Measurements from ENCODE around the gene CDH12.
"Not testable (repeated sequence)": the region's sequence is repeated elsewhere in the genome, so short reads cannot be mapped to it uniquely, and the experiment has no call there.

CDH12 gene

DNA sequence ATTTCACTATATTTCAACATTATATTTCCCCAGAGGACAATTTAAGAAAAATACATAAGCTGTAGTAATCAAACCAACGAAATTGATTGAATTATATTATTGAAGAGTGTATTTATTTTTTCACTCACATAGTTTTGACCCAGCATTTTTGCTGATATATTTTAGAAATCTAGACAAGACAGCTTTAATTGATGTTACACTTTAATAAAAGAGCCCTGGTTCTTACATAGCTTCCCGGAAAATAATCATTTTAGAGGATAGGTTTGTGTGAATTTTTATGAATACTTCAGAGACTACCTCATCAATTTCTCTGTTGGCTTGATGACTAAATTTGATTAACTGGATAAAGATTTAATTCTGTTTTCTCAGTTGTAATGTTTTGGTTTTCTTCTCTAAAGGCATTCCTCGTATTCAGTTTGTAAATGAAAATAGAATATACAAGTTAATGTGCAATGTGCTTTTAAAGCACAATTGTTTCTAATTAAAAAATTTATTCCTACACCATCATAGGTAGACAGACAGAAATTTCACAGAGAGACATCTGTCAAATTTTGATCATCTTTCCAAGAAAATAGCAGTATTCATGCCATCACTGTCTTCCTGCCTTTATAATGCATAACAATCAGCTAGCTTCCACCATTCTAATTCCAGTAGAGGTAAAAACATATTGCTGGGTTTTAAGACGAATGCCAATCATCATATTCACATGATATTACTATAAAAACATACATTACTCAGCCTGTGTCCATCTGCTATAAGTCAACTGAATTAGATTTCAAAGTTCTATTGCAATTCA is 441.4 kb downstream of the CDH12 start:
- no peak for DNase-seq

DNA sequence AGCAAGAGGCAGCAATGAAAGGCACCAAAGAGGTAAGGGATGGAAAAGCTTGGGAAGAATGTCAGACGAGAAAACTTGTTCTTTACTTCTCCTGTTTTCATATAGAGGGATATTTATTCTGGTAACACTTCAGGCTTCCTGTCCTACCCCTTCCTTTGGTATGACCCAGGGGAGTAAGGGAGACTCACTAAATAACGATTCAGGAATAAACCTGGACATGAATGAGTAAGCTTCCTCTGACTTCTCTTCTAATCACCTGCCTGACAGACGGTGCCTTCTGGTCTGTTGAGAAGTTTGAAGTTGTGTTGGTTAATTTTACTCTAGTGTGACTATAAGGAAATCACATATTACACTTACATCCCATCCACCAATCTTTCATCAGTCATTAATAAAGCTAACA is 461.2 kb downstream of the CDH12 start:
- no peak for DNase-seq

DNA sequence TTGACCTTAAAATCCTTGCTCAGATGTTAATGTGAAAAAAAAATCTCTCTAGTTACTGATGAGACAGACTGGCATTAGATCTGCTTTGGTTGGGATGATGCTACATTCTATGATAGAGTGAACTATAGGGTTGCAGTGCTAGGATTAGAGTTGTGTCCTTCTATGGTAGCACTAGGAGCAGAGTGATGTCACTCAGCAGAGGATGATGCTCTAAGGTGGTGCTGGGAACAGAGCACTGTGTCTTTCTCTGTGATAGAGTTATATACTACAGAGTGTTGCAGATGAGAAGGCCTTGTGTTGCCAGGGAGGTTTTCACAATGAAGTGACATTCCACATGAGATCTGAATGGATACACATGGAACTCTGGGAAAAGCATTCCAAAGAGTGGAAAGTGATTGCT is 462.3 kb downstream of the CDH12 start:
- DNase-seq: no peak

DNA sequence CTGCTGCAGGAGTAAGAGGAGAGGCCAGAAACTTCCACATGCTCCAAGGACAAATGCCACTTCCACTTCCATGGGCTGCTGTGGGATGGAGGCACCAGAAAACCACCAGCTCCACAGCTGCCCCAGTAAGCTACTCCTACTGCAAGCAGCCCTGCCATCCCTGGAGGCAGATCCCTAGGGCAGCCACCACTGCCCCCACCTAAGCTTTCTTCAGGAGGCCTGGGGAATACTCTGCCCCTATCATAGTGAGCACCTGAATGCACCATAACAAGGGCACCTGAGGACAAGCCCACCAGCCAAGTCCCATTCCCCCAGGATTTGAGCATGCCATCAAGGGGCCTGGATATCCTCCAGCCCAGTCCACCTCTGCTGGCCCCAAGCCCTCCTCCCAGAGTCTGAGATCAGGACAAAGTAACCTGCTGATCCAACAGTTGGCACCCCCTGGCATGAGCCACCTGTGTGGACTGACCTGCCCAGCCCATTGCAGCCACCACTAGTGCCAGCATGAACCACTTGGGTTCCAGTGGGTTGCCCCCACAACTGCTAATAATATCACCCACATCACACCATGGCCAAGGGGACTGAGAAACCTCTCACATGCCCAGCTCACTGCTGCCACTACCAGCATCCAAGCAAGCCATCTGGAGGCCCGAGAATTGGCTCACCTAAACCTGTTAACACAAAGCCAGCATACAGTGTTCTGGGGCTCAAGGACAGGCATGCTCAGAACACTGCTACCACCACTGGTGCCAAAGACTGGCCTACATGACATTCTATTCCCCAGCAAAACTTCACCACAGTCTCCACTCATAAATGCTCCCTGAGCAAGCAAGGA is 480.1 kb downstream of the CDH12 start:
- no peak for DNase-seq

DNA sequence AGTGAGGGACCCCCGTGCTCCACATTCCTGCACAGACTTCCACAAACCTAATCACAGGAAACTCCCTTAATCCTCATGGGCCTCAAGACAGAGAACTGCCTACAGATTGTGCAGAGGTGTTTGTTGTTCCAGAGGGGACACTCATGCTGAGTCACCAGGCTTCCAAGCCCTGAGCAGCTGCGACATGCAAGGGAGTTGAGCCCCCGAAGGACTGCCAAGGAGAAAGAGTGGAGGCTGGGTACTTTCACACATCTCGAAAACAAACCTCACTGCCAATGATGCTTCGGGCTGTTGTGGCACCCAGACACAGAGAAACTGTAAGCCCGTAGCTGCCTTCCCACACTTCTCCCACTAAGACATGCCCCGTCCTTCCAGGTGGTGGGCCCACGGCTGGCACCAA is 480.8 kb downstream of the CDH12 start:
- DNase-seq: no peak

DNA sequence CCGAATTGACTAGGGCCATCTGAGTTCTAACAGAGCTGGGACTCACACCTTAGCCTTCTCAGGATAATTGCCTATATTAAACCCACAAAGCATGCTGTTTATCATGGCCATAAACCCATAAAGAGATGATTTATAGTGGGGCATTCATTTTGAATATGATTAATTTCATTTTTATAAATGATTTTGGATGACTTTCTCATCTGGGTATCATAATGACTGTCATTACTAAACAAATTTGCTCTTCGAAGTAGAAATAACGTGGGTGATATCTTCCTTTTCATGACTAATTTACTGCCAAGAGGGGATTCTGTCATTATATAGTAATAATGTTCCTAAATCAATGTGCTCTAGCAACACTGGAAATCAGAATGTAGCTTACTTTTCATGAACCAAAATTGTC is 498.2 kb downstream of the CDH12 start:
- no peak for DNase-seq

DNA sequence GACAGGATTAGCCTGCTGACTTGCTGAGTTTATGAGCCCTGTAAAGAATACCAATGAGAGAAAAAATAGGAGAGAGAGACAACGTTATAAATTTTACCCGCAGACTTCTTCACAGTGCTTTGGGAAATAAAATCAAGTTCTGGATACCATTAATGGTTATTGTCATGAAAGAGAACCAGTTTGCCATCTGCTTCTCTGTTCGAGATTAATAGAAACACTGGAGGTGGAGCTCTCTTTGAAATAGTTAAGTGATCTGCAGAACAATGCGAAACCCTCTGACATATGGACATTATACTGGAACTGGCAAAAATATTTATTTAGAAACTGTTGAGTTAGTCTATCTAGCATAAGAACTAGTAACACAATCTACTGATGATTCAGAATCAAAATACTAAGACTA is 500.7 kb downstream of the CDH12 start:
- DNase-seq: no peak

DNA sequence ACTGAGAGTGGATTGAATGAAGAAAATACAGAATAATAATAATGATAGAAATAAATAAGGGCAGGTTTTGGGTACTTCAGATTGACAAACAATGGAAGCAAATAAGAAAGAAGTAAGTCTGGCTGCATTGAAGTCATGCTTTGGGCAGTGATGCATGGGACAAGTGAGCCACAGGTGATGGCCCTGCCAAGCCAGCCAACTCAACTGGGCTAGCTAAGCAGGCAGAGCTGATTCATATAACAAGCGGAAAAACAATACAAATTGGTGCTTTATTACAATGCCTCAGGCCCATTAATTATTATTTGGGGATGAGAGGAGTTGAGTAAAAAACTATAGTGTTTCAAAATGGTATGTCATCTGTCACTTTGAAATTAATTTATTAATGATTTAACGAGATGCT is 502.0 kb downstream of the CDH12 start:
- no peak for DNase-seq

DNA sequence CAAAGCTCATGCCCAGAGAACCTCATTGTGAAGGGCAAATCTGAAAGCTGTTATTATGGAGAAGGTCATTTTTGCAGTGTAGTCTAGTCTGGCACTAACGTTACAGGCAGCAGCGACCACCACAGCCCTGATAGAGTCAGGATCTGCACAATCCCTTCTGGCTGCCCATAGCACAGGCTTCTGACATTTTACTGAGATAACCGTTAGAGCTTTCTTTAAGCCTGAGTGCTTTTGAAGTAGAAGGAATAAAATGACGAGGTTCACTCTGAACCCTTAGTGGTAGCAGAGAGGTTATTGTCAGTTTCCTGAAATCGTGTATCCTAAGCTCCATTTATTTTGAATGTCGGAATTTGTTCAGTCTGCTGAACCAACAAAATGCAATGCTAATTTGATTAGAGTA is 505.1 kb downstream of the CDH12 start:
- no peak for DNase-seq

DNA sequence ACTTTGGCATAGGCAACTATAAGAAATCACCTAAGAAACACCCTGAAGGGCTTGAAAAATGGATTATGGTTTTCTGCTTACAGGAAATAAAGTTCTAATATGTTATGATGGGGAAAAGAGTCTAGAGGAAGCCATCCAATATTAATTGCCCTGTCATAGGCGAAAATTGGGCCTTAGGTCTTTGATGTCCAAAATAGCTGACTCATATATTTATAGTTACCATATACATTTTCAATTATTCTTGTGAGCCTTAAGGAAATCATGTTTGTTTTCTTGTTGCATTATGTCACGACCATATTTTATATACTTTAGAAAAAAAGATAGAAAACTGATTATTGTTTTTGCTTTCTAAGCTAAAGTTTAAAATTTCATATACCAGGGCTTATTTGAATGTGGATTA is 509.1 kb downstream of the CDH12 start:
- no peak for DNase-seq

DNA sequence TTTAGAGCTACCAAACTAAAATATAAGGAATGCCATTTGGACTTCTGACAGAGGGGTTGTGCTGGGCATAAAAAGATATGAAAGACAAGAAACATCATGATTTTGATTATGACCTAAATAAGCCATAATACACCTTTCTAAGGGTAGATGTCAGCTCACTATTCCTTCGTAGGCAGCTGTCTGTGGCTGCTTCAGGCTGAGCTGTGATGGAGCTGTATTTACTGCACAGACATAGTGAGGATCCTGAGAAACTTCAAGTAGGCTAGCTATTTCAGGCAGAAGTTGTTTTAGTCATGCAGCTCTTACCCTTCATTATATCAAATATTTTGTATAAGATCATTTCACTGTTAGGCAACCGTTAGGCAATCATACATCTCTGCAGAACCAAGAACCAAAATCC is 511.7 kb downstream of the CDH12 start:
- DNase-seq: no peak

DNA sequence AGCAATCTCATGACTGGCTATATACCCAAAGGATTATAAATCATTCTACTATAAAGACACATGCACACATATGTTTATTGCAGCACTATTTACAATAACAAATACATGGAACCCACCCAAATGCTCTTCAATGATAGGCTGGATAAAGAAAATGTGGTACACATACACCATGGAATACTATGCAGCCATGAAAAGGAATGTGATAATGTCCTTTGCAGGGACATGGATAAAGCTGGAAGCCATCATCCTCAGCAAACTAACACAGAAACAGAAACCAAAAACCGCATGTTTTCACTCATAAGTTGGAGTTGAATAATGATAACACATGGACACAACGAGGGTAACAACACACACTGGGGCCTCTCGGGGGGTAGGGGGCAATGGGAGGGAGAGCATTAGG is 520.2 kb downstream of the CDH12 start:
- not testable (repeated sequence) for DNase-seq

DNA sequence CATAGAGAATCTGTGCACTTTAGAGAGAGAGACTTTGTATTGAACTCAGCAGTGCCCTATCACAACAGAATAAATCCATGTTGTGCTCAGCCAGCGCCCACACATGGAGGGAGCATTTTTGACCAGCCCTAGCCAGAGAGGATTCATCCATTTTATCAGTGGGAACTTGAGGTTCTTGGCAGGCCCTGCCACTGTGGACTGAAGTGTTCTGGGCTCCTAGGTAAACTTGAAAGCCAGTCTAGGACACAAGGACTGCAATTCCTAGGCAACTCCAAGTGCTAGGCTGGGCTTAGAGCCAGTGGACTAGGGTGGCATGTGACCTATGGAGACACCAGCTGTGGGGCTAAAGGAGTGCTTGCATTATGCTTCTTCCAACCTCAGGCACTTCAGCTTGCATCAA is 523.5 kb downstream of the CDH12 start:
- no peak for DNase-seq

DNA sequence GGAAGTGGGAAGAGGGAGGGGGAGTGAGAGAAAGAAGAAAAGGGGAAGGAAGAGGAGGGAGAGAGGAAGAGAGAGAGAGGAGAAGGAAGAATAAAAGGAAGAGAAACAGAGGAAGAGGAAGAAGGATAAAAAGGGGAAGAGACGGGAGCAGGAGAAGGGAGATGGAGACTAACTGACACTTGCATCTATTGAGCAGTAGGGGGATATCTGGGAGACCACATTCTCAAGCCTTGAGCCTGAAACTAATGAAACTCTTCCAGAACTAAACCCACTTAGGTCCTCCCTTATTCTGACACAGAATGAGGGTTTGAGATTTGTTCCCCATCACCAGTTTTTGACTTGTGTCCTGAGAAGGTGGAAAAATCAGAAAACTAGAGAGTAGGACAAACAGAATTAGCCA is 533.3 kb downstream of the CDH12 start:
- DNase-seq: no peak

DNA sequence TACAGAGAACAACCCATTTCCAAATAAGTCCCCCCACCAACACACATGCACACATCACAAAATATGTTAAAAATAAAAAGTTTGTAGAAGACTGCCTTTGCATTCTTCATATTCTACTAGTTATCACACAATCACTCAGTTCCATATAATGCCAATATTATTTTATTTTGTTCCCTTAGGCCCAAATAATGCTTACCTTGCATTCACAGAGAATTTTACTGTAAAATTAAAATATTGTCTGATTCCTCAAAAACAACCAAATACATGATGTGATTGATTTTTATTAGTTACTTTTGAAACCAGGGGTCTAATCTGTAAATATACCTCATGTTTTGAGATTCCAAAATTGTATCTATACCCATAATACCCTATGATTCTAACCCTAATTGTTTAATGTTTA is 536.9 kb downstream of the CDH12 start:
- DNase-seq: no peak

DNA sequence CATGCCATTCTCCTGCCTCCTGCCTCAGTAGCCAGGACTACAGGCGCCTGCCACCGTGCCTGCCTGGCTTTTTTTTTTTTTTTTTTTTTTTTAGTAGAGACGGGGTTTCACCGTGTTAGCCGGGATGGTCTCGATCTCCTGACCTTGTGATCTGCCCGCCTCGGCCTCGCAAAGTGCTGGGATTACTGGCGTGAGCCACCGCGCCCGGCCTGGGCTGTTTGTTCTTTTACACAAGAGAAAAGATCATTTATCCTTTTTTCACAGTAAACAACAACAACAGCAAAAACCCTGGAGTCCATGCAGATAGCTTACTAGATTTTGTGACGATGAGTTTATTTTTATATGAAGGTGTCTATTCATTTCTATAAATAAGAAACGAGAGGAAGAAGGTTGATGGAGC is 538.1 kb downstream of the CDH12 start:
- not testable (repeated sequence) for DNase-seq

DNA sequence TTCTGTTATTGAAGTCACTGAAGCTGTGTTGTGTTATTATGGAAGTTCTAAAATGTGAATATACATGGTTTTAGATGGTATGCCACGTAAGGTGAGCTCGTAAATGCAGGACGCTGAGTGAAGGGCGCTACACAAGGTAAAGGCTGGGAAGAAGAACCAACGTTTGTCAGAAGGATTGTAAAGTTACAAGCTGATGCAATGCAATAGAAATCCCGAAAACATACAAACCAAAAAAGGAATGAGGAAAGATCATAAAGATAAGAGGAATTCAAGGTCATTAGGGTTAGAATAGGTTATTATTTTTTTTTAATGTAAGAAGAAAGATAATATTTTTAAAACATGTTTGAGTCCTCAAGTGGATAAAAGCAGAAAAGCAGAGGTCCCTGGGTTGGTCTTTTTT is 538.6 kb downstream of the CDH12 start:
- no peak for DNase-seq

DNA sequence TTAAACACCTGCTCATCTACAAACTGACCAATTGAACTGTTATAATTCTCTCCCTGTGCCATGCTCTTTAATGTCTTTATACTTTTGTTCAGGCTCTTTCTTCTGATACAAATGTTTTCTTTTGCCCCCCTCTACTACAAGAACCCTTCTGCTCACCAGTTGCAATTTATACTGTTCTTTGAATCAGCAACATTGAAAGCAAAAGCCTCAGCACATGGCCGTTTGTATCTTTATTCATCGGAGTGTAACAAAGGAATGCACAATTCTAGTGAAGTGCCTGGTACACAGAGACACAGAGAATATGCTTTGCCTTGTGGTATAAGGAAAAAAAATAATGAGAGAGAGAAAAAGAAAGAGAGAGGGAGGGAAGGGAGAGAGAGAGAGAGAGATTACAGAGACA is 547.1 kb downstream of the CDH12 start:
- no peak for DNase-seq

DNA sequence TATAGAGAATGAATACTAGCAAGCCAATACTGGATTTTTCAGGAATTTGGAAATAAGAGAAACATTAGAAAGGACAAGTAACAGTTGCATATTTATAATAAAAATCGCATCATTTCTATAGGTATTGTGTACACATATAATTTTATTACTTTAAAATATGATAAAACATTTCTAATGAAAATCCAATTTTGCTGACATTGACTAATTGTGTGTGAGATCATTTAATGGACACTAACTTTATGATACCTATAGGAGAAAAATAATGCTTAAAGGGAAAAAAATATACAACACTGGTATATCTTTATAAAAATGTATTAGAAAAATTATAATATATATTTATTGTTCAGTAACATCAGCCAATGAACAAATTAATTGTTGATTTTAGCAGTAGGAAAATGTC is 557.3 kb downstream of the CDH12 start:
- no peak for DNase-seq

DNA sequence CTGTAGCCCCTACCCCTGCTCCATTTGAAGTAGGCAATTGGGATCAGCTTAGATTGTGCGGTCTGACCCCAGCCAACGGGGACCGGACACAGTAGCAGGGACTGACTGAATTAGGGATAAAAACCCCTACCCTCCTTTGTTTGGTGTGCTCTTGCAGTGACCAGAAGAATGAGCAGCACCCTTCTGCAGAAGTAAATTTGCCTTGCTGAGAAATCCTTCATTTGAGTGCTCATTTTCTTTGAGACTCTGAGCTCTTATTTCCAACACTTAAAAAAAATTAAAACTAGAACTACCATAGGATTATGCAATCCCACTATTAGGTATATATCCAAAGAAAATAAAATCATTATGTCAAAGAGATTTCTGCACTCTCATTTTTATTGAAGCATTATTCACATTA is 560.0 kb downstream of the CDH12 start:
- no peak for DNase-seq

DNA sequence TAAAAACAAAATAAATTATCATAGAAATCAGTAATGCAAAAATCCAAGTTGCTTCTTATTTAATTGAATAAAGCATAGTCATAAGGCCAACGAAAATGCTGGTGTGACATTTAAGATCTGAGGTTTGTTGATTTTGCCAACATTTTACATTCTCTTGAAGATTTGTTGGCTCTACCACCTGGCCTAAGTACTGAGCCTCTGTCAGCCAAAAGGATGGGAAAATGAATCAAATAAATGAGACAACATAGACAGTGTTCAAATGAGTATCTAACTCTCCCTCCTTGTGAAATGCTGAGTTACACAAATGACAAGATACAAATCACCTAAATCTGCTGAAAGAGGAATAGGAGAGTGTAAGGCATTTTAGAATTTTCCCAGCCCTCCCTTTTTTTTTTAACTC is 575.0 kb downstream of the CDH12 start:
- no peak for DNase-seq

DNA sequence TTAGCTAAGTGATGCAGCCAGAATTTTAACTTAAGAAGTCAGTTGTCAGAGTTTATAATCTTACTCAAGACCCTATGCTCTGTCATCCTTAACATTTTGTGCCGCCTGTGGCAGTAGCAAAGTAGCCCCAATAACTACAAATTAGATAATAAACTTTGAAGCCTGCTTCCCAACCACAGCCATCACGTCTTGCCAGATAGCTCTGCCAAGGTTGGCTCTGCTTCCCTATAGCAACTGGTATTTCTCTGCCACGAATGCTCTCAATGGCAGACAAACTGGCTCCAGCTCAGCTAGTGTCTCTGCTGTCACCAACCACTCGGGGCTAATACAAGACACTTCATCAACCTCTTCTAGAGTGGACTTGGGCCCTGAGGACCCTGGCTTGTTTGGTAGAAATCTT is 576.1 kb downstream of the CDH12 start:
- no peak for DNase-seq

DNA sequence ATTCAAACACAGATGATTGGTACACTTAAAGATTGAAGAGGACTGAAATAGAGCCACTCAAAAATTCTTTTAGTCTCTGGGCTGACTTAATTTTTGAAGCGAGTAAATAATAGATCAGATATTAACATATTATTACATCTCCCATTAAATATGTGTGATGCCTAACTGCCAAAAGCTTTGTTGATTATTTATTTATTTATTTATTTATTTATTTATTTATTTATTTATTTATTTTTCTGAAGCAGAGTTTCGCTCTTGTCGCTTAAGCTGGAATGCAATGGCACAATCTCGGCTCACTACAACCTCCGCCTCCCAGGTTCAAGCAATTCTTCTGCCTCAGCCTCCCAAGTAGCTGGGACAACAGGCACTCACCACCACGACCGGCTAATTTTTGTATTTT is 587.3 kb downstream of the CDH12 start:
- not testable (repeated sequence) for DNase-seq

DNA sequence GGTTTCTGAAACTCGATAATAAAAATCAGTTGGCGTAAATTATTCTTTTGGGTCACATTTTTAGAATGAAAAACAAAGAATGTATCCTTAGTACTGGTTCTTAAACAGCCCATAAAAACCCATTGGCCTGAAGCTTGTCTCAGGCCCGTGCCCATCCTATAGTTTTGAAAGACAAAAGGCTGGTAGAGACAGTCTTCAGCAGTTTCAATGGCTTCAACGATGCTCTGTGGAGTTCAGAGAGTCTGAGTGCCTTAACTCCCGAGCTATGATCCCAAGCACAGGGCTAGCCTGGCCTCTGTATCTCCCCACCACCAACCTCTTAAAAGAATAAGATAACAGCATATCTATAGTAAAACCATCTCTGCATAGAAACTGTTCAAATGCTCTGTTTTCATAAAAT is 595.0 kb downstream of the CDH12 start:
- DNase-seq: no peak

DNA sequence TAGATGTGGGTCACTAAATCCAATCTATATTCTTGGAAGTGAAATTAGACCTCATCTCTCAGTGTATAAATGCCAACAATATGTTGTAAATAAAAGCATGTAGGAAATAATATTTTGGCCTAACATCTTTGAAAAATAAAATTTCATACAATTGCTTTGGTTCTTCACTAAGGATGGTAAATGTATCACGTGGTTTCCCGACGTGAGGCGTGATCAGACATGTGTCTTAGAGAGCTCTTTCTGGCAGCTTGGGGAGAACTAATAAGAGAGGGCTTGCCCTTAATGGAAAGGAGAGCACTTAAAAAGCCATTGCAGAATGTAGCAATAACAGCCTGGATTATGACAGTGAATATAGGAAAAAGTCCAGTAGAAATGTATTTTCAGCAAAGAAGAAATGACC is 602.6 kb downstream of the CDH12 start:
- no peak for DNase-seq

Data from activated CD4-positive, alpha-beta T cell treated with anti-CD3 and anti-CD28 coated beads for 4 hours (primary cell).